Measurements from ENCODE around the gene MAFG. TPM values are rescaled to one million over a fixed set of nuclear protein-coding genes. Genes with fewer than 3 reads are reported as not detected.

The MAFG gene
- total and polyA plus RNA-seq, 2 of the 13 experiments (the other 11 are each of a cell fraction or from before 2014, with no cell fraction given), result 14.5 to 20.0 TPM

DNA sequence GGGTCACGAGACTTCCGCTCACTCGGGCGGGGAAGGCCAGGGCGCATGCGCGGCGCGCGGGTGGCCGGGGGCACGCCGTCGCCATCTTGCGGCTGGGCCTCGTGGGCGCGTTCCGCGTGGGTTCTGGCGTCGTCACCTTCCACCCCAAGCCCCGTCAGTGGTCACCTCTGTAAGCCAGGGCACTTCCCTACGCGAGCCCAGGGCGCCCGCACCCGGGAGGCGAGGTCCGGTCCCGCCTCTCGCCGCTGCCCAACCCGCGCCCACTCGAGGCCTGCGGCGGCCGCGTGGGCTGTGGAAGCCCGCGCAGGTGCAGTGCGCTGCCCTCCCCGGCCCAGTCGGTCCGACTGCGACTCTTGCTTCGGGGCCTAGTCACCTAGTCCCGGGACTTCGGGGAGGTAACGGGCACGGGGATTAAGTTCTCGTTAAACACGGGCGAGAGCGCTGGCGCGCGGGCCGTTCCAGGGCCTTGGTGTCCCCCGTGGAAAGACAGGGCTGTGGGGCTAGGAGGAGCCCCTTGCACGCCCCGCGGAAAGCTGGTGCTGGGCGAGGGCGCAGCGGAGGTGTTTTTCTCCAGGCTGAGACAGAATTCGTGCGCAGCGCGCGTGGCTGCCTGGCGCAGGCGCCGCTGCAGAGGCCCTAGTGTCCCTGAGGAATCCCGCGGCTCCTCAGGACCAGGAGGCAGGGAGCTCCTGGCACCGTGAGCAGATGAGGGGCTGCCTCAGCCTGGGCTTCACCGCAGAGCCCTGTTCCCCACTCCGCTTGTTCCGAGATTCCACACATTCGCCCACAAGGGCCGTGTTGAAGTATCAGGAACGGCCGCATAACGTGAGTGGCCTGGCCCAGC lies 55.9 kb downstream of the MAFG start (continued):
- TF ChIP-seq FOXA3 (CRISPR knock-in tag; IDR thresholded peaks at IDR 0.05) (peak; percentile 72), CEBPB (IDR thresholded peaks at IDR 0.05; ENCODE audit: borderline replicate concordance, low read depth, low read length) (no peak), HOXA3 (CRISPR knock-in tag; IDR thresholded peaks at IDR 0.05) (peak; percentile 98), PRPF4 (IDR thresholded peaks at IDR 0.05; ENCODE audit: low read depth, low read length, poor library complexity, severe bottlenecking) (peak; percentile 90), ATF7 (IDR thresholded peaks at IDR 0.05) (no peak), ATF7 (CRISPR knock-in tag; IDR thresholded peaks at IDR 0.05) (peak; percentile 73), MIXL1 (CRISPR knock-in tag; IDR thresholded peaks at IDR 0.05) (peak; percentile 78), KDM1A (CRISPR knock-in tag; IDR thresholded peaks at IDR 0.05) (0 out of 2 replicates have a peak, but pooled peaks have one; percentile 25), TSC22D2 (CRISPR knock-in tag; IDR thresholded peaks at IDR 0.05; ENCODE audit: borderline replicate concordance) (peak; percentile 97), CREBL2 (CRISPR knock-in tag; IDR thresholded peaks at IDR 0.05; ENCODE audit: borderline replicate concordance) (peak; percentile 94), ETV5 (CRISPR knock-in tag; IDR thresholded peaks at IDR 0.05; ENCODE audit: borderline replicate concordance) (peak; percentile 99), TCF7L2 (IDR thresholded peaks at IDR 0.05; ENCODE audit: low read depth, low read length) (no peak), RCOR2 (CRISPR knock-in tag; IDR thresholded peaks at IDR 0.05) (no peak), HCFC1 (IDR thresholded peaks at IDR 0.05; ENCODE audit: low read depth, low read length) (peak; percentile 54), ZBTB10 (CRISPR knock-in tag; IDR thresholded peaks at IDR 0.05; ENCODE audit: borderline replicate concordance) (peak; percentile 74; the same call in 1 of the 2 replicates), HNRNPL (IDR thresholded peaks at IDR 0.05; ENCODE audit: low read depth, low read length) (peak; percentile 74; the same call in 1 of the 2 replicates), RAD51 (IDR thresholded peaks at IDR 0.05; ENCODE audit: borderline replicate concordance) (no peak), ZNF556 (CRISPR knock-in tag; IDR thresholded peaks at IDR 0.05; ENCODE audit: borderline replicate concordance) (peak; percentile 93; the same call in 1 of the 2 replicates), ZNF326 (CRISPR knock-in tag; IDR thresholded peaks at IDR 0.05; ENCODE audit: borderline replicate concordance) (peak; percentile 74), CHD4 (IDR thresholded peaks at IDR 0.05; ENCODE audit: borderline replicate concordance, low read length) (peak; percentile 81), ZSCAN29 (CRISPR knock-in tag; conservative IDR thresholded peaks at IDR 0.05) (peak; percentile 64; the same call in 1 of the 2 replicates), HNF4G (IDR thresholded peaks at IDR 0.05; ENCODE audit: borderline replicate concordance, low read depth, low read length) (no peak; the same call in 1 of the 2 replicates), HNF4G (CRISPR knock-in tag; IDR thresholded peaks at IDR 0.05; ENCODE audit: borderline replicate concordance, low read depth) (peak; percentile 80), RFXANK (CRISPR knock-in tag; IDR thresholded peaks at IDR 0.05) (peak; percentile 59; the same call in 1 of the 2 replicates)
- TF ChIP-seq, protein P1, sequence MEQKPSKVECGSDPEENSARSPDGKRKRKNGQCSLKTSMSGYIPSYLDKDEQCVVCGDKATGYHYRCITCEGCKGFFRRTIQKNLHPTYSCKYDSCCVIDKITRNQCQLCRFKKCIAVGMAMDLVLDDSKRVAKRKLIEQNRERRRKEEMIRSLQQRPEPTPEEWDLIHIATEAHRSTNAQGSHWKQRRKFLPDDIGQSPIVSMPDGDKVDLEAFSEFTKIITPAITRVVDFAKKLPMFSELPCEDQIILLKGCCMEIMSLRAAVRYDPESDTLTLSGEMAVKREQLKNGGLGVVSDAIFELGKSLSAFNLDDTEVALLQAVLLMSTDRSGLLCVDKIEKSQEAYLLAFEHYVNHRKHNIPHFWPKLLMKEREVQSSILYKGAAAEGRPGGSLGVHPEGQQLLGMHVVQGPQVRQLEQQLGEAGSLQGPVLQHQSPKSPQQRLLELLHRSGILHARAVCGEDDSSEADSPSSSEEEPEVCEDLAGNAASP (CRISPR knock-in tag; IDR thresholded peaks at IDR 0.05; ENCODE audit: borderline replicate concordance), result peak; percentile 69
- TF ChIP-seq, protein P2, sequence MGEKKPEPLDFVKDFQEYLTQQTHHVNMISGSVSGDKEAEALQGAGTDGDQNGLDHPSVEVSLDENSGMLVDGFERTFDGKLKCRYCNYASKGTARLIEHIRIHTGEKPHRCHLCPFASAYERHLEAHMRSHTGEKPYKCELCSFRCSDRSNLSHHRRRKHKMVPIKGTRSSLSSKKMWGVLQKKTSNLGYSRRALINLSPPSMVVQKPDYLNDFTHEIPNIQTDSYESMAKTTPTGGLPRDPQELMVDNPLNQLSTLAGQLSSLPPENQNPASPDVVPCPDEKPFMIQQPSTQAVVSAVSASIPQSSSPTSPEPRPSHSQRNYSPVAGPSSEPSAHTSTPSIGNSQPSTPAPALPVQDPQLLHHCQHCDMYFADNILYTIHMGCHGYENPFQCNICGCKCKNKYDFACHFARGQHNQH (CRISPR knock-in tag; IDR thresholded peaks at IDR 0.05), result peak; percentile 78; the same call in 1 of the 2 replicates

Data from HepG2 (cell line).